ENCODE data around the gene NDUFS3.

Gene NDUFS3

DNA sequence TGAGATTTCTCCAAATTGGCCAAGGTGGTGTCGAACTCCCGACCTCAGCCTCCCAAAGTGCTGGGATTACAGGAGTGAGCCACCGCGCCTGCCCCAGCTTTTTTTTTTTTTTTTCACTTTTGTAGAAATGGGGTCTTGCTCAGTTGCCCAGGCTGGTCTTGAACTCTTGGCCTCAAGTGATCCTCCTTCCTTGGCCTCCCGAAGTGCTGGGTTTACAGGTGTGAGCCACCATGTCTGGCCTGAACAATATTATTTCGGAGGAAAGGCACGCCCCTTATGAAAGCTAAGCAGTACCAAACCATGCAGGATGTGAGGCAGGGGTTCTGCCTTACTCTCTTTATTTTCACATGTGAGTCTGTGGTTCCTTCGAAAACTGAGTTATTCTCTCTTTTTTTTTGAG is 47.4 kb downstream of the NDUFS3 start:
- no peak for TF ChIP-seq GATA3 (IDR thresholded peaks at IDR 0.05; ENCODE audit: low read depth, low read length)
- TF ChIP-seq GATA2 (IDR thresholded peaks at IDR 0.05; ENCODE audit: low read depth, low read length): no peak

GRCh38 chr11:47628026-47628425 is 49.2 kb downstream of the NDUFS3 start:
- TF ChIP-seq GATA2 (IDR thresholded peaks at IDR 0.05; ENCODE audit: low read depth, low read length) (no peak), GATA3 (IDR thresholded peaks at IDR 0.05; ENCODE audit: low read depth, low read length) (no peak)

- TF ChIP-seq GATA2 (IDR thresholded peaks at IDR 0.05; ENCODE audit: low read depth, low read length): no peak
- no peak for TF ChIP-seq GATA3 (IDR thresholded peaks at IDR 0.05; ENCODE audit: low read depth, low read length)
Observed at GRCh38 chr11:47631473-47631872, 52.6 kb downstream of the NDUFS3 start.

All from SH-SY5Y (cell line).